GM21737 (cell line): Measurements from ENCODE around the gene TMEM222.
"Not testable (repeated sequence)": the region's sequence is repeated elsewhere in the genome, so short reads cannot be mapped to it uniquely, and the experiment has no call there.

ENCODE experiments used
- ATAC-seq: cut with Tn5 transposase; IDR thresholded peaks from one replicate; pipeline ENCODE4 v1.9.1; 2021; ENCODE audit warnings: mild to moderate bottlenecking, moderate library complexity; ENCODE audit not compliant: unreplicated experiment

Gene TMEM222

GRCh38 chr1:27377760-27378495, 56.0 kb downstream of the TMEM222 start:
- ATAC-seq = no peak

DNA sequence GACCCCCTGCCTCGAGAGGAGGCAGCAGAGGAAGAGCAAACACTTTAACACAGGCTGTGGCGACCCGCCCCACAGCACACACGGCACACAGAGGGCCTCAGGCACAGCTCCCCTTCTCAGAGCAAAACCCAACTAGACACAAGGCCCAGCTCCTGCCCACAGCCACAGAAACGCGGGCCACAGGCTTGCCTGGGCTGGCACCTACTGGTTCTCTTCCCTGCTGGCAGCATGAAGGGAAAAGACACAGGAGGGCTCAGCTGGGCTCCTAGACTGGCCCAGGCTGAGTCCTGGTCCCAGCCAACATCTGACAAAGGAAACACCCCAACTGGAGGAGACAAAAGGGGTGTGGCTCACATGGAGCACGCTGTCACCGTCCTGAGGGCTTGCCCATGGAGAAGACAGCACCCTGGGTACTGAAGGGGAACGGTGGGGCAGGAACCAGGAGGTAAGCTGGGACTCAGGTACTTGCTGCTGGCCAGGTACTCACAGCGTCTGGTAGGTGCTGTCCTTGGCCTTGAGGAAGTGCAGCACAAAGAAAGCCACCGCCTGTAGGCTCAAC, 57.7 kb downstream of the TMEM222 start:
- ATAC-seq = no peak

DNA sequence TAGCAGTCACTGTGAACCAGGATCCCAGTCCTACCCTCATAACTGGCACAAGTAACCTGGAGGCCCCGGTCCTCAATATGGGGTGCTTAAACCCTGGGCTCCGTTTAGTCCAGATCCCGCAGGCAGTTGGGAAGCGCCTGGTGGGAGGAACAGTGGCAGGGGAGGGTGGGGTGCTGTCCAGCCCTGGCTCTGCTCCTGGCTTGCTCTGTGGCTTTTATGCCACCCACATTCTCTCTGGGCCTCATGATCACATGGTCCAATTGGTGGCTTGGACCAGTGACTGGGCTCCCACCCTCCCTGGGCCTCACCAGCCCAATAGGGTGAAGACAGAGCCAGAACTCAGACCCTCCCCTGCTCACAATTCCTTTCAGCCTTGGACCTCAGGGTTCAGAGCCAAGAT, 58.3 kb downstream of the TMEM222 start:
- no peak for ATAC-seq

GRCh38 chr1:27380766-27381733, 59.1 kb downstream of the TMEM222 start:
- no peak for ATAC-seq

GRCh38 chr1:27381969-27382762, 60.2 kb downstream of the TMEM222 start:
- ATAC-seq = no peak

DNA sequence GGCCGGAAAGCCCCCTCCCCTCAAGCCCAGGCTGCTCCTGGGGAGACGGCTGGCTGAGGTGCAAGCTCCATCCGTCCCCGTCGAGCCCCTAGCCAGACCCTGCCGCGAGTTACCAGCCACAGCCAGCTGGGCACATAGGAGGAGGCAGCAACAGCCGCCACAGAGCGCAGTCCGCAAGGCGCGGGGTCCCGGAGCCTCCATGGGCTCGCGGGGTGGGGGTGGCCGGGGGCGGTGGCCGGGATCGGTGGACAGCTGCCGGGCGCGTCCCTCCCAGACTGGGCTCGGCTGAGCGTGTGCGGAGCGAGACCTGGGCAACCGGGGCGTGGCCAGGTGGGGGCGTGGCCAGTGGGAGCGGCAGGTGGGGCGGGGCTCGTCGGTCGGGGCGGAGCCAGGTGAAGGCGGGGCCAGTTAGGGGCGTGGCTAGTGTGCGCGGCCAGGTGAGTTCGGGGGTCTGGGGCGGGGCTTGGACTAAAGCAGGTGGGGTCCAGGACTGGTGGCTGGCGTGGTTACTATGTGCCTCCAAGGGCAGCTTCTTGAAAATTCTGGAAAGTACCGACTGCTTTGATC, 61.2 kb downstream of the TMEM222 start, which contains the start of gene CD164L2:
Gene CD164L2 (minus strand): TSS at position 295 of the 567 bp plus-strand sequence. CDS start 94 bp downstream, at position 201.
- no peak for ATAC-seq

GRCh38 chr1:27383661-27384060, 61.7 kb downstream of the TMEM222 start:
- ATAC-seq = no peak

DNA sequence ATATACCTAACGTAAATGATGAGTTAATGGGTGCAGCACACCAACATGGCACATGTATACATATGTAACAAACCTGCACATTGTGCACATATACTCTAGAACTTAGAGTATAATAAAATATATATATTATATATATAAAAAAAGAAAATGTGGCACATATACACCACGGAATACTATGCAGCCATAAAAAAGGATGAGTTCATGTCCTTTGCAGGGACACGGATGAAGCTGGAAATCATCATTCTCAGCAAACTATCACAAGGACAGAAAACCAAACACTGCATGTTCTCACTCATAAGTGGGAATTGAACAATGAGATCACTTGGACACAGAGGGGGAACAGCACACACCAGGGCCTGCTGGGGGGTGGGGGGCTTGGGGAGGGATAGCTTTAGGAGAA, 62.8 kb downstream of the TMEM222 start:
- not testable (repeated sequence) for ATAC-seq
